Glutamatergic neuron (in vitro differentiated cells): ENCODE results near the gene DDT. TPM values are rescaled to one million over a fixed set of nuclear protein-coding genes. Genes with fewer than 3 reads are reported as not detected.
"Not testable (repeated sequence)": the region's sequence is repeated elsewhere in the genome, so short reads cannot be mapped to it uniquely, and the experiment has no call there.

Experiments used
- DNase-seq: peaks from one replicate; pipeline ENCODE4 v3.0.0; 2022
- H3K27ac Mint-ChIP-seq: one replicate; pipeline ENCODE4 v1.8.0; 2020; ENCODE audit warnings: mild to moderate bottlenecking, mixed read lengths, inconsistent platforms; ENCODE audit not compliant: unreplicated experiment
- H3K27me3 Mint-ChIP-seq: one replicate; pipeline ENCODE4 v1.8.0; 2020; ENCODE audit warnings: mild to moderate bottlenecking, moderate library complexity, mixed read lengths, inconsistent platforms; ENCODE audit not compliant: unreplicated experiment
- H3K36me3 Mint-ChIP-seq: one replicate; pipeline ENCODE4 v1.8.0; 2020; ENCODE audit warnings: mild to moderate bottlenecking, mixed read lengths, inconsistent platforms; ENCODE audit not compliant: unreplicated experiment
- H3K4me1 Mint-ChIP-seq: one replicate; pipeline ENCODE4 v1.8.0; 2020; ENCODE audit warnings: mild to moderate bottlenecking, low read depth, mixed read lengths, inconsistent platforms; ENCODE audit not compliant: unreplicated experiment
- H3K4me3 Mint-ChIP-seq: one replicate; pipeline ENCODE4 v1.8.0; 2020; ENCODE audit warnings: mild to moderate bottlenecking, mixed read lengths, inconsistent platforms; ENCODE audit not compliant: unreplicated experiment
- H3K9me3 Mint-ChIP-seq: one replicate; pipeline ENCODE4 v1.8.0; 2020; ENCODE audit warnings: mild to moderate bottlenecking, moderate library complexity, mixed read lengths, inconsistent platforms; ENCODE audit not compliant: unreplicated experiment
- total RNA-seq: library from RNA; stranded (reverse); fragmentation: NEBNext Ultra II Directional; extraction: Animal tissue kit (Norgen Biotek cat#: 25700); gene quantifications from one replicate; pipeline ENCODE4 v1.2.1, GENCODE V29; 2021; ENCODE audit not compliant: unreplicated experiment
- TF ChIP-seq, protein P1 (sequence below): fragments of 200-600 bp; sonication (generic); IDR thresholded peaks from one replicate; pipeline ENCODE4 v1.5.0; 2021; ENCODE audit not compliant: partially characterized antibody, unreplicated experiment

Gene DDT
- total RNA-seq, 1 donor from 2014 or later = 95.9 TPM

DNA sequence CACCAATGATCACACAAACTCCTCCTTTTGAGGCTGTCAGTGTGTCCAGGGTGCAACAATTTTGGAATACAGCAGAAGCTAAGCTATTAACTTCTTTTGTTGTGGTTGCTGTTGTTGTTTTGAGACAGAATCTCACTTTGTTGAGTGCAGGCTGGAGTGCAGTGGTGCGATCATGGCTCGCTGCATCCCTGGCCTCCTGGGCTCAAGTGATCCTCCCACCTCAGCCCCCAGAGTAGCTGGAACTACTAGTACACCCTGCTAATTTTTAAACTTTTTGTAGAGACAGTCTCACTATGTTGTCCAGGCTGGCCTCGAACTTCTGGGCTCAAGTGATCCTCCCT is 35.3 kb downstream of the DDT start:
- Mint-ChIP-seq H3K4me1 (no peaks in the 10 kb centered on the region), H3K27ac (no peak overlapping the region), H3K27me3 (no peaks in the 10 kb centered on the region), H3K4me3 (no peak overlapping the region), H3K9me3 (no peaks in the 10 kb centered on the region), H3K36me3 (no peaks in the 10 kb centered on the region)
- TF ChIP-seq, protein P1, sequence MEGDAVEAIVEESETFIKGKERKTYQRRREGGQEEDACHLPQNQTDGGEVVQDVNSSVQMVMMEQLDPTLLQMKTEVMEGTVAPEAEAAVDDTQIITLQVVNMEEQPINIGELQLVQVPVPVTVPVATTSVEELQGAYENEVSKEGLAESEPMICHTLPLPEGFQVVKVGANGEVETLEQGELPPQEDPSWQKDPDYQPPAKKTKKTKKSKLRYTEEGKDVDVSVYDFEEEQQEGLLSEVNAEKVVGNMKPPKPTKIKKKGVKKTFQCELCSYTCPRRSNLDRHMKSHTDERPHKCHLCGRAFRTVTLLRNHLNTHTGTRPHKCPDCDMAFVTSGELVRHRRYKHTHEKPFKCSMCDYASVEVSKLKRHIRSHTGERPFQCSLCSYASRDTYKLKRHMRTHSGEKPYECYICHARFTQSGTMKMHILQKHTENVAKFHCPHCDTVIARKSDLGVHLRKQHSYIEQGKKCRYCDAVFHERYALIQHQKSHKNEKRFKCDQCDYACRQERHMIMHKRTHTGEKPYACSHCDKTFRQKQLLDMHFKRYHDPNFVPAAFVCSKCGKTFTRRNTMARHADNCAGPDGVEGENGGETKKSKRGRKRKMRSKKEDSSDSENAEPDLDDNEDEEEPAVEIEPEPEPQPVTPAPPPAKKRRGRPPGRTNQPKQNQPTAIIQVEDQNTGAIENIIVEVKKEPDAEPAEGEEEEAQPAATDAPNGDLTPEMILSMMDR = no peak
- no peak for DNase-seq

DNA sequence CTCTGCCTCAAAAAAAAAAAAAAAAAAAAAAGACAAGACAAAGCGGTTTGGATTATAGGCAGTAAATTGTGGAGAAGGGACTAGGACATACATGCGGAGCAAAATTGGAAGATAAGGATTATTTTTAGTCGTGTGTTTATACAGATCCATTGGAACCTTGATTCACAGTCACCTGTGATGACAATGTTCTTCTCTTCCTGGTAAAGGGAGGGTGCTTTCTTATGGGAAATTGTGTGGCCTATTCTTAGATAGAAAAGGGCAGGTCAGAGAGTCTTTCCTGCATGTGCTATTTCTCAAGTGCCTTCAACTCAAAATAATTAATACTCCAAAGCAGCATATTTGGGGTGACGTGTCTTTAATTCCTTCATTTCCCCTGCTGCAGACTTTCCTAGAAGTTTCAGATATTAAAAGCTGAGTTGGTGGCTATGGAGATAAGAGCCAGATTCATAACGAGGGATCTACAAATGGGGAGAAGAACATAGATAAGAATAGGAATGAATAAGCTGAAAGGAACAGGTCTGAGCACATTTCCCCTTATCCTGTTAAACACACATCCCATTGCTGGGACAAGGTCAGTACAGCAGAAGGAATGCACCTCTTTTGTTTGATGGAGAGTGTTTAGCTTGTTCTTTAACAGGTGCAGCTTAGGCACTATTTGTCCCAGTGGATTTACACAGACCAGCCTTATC is 35.8 kb downstream of the DDT start:
- TF ChIP-seq, protein P1 = no peak
- H3K36me3 Mint-ChIP-seq = no peaks in the 10 kb centered on the region
- H3K4me3 Mint-ChIP-seq = no peak overlapping the region
- no peaks in the 10 kb centered on the region for H3K4me1 Mint-ChIP-seq
- H3K27me3 Mint-ChIP-seq = no peaks in the 10 kb centered on the region
- DNase-seq = no peak
- H3K9me3 Mint-ChIP-seq = no peaks in the 10 kb centered on the region
- H3K27ac Mint-ChIP-seq = no peak overlapping the region

DNA sequence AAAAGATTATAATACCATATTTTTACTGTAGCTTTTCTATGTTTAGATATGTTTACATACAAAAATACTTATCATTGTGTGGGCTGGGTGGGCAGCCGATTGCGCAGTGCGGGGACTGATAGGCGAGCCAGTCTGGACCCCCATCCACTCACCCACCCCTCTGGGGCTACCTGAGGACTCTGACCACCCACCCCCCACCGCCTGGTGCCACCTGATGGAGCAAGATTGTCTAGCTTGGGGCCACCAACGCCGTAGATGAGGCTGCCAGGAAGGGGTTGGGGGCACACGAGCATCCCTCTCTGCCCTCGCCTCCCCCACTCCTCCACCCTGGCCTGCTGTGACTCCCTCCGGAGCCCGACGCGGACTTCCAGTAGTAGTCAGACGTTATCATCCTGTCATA is 47.7 kb downstream of the DDT start:
- H3K9me3 Mint-ChIP-seq = peaks cover 2% of the 10 kb centered on the region
- no peak overlapping the region for H3K4me3 Mint-ChIP-seq
- H3K4me1 Mint-ChIP-seq = no peaks in the 10 kb centered on the region
- H3K27me3 Mint-ChIP-seq = peaks cover 7% of the 10 kb centered on the region
- H3K27ac Mint-ChIP-seq = no peak overlapping the region
- peaks cover 15% of the 10 kb centered on the region for H3K36me3 Mint-ChIP-seq
- TF ChIP-seq, protein P1 = no peak
- DNase-seq = no peak

DNA sequence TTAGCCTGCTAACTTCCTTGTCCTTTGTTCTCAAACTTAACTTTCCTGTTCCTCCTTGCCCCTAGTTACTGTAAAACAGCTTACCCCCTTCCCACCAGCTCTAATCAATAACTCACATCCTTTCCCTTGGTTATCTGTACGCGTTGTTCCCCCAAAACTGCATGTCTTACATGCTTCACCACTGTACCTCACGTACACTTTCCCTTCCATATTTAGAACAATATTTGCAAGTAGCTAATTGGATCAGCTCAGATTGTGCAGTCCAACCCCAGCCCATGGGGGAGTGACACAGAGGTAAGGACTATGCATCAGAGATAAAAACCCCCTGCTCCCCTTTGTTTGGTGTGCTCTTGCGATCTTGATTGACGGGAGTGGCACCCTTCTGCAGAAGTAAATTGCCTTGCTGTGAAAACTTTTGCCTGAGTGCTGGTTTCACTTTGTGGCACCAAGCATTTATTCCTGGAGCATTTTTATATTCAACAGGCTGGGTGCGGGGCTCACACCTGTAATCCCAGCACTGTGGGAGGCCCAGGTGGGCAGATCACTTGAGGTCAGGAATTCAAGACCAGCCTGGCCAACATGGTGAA is 49.1 kb downstream of the DDT start:
- TF ChIP-seq, protein P1 = no peak
- peaks cover 2% of the 10 kb centered on the region for H3K9me3 Mint-ChIP-seq
- H3K36me3 Mint-ChIP-seq = peaks cover 9% of the 10 kb centered on the region
- no peak overlapping the region for H3K27ac Mint-ChIP-seq
- H3K4me1 Mint-ChIP-seq = no peaks in the 10 kb centered on the region
- H3K27me3 Mint-ChIP-seq = peaks cover 7% of the 10 kb centered on the region
- H3K4me3 Mint-ChIP-seq = no peak overlapping the region
- DNase-seq = no peak

DNA sequence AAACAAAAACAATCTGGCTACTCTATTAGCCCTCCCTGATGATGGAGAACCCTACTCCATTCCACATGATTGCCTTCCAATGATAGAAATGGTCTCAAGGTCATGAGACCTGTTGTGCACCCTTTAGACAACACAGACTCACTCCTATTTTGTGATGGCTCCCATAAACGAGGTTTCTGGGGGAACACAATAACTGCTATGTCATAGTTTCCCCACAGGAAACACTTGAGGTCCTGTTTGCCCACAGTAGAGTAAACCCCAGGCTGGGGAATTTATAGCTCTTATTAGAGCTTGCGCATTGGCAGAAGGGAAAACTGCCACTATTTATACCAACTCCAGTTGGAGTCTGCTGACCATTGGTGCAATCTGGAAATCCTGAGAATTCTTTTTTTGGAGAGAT is 51.3 kb downstream of the DDT start:
- Mint-ChIP-seq H3K4me3 (no peak overlapping the region), H3K36me3 (no peaks in the 10 kb centered on the region), H3K4me1 (no peaks in the 10 kb centered on the region), H3K9me3 (peaks cover under 1% of the 10 kb centered on the region), H3K27ac (no peak overlapping the region), H3K27me3 (peaks cover 7% of the 10 kb centered on the region)
- TF ChIP-seq, protein P1 = no peak
- no peak for DNase-seq

DNA sequence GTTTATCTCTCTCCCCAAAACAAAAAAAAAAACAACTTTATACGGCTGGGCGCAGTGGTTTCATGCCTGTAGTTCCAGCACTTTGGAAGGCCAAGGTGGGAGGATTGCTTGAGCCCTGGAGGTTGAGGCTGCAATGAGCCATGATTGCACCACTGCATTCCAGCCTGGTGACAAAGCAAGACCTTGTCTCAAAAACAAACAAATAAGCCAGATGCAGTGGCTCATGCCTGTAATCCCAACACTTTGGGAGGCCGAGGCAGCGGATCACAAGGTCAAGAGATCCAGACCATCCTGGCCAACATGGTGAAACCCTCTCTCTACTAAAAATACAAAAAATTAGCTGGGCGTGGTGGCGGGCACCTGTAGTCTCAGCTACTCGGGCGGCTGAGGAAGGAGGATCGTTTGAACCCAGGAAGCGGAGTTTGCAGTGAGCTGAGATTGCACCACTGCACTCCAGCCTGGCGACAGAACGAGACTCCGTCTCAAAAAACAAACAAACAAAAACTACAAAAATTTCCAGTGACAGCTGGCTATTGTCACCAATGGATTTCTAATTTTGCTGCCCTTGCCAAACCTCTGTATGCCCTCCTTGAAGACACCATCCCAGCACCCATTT is 52.5 kb downstream of the DDT start:
- not testable (repeated sequence) for H3K4me3 Mint-ChIP-seq, DNase-seq, H3K4me1 Mint-ChIP-seq, H3K36me3 Mint-ChIP-seq, H3K9me3 Mint-ChIP-seq, H3K27me3 Mint-ChIP-seq, H3K27ac Mint-ChIP-seq
